GM12873 (cell line): ENCODE data around the gene PRDM16.

ENCODE experiments used
- TF ChIP-seq, protein P1 (sequence below): IDR thresholded peaks from 2 replicates; pipeline ENCODE4 v1.5.1; 2012; ENCODE audit warnings: low read depth, mild to moderate bottlenecking, moderate library complexity, low read length, control low read depth; ENCODE audit not compliant: insufficient read depth; ENCODE audit errors: missing control alignments

PRDM16 gene

GRCh38 chr1:3029481-3029961, 39.5 kb upstream of the PRDM16 start:
- TF ChIP-seq, protein P1, sequence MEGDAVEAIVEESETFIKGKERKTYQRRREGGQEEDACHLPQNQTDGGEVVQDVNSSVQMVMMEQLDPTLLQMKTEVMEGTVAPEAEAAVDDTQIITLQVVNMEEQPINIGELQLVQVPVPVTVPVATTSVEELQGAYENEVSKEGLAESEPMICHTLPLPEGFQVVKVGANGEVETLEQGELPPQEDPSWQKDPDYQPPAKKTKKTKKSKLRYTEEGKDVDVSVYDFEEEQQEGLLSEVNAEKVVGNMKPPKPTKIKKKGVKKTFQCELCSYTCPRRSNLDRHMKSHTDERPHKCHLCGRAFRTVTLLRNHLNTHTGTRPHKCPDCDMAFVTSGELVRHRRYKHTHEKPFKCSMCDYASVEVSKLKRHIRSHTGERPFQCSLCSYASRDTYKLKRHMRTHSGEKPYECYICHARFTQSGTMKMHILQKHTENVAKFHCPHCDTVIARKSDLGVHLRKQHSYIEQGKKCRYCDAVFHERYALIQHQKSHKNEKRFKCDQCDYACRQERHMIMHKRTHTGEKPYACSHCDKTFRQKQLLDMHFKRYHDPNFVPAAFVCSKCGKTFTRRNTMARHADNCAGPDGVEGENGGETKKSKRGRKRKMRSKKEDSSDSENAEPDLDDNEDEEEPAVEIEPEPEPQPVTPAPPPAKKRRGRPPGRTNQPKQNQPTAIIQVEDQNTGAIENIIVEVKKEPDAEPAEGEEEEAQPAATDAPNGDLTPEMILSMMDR: no peak

- TF ChIP-seq, protein P1: no peak
These were observed 38.9 kb upstream of the PRDM16 start for GRCh38 chr1:3029991-3030662.

DNA sequence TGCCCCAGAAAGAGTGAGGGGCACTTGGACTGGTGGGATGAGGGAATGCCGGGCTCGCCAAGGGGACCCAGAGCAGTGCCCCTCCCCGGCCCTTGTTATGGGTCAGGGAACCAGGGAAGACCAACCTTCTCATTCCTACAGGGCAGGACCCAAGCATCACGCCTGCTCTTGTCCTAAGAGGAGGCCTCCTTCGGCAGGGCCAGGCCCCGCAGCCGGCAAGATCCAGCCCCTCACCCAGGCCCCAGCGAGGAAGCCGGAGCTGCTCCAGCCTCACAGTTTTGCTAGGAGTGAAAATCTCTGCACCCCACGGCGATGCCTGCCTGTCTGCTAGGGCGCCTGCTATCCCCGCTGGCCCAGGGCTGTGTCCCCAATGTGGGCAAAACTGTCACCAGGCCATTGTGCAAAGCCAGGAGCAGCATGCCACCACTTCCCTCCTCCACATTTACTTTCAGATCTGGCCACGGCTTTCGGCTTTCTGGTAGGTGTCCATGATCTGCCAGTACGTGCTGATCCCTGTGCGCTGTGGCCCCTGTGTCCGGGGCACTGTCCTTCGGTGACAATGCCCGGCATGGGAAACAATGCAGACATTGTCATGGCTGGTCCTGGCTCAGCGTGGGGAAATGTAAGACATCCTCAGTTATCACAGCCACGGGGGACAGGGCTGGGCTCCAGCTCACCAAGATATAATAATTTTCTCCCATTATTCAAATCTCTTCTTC, 38.2 kb upstream of the PRDM16 start:
- TF ChIP-seq, protein P1: no peak

DNA sequence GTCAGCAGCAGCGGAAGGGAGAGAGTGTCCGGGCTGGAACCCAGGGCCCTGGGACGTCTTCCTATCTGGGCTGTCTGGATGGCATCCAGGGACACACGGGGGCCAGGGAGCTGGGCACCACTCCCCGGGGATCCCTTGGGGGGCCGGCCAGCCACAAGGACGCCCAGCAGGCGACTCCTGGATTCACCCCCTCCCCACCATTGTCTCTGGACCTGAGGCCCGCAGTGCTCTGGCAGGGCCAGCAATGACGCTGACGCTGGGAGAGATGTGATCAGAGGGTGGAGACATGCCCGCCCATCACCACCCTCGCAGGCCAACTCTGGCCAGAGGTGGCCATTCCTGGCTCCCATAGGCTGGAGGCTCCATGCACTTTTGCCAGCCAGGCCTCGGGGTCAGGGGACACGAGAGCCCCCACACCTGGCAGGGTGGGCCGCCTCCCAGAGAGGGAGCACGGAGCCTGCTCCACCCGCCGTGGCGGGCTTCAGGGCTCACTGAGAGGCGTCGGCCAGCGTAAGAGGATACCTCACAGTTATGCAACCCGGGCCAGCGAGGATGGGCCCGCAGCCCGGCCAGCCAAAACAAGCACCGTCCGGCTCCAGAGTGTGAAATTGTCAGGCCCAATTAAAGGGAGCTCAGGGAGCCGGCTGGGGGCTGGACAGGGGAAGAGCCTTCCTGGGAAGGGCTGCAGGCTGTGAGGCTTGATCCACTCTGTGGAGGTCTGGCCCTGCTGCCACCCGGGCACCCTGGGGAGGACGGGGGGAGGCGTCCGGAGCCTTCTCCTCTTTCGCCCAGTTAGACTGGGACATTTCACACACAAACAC, 37.4 kb upstream of the PRDM16 start:
- TF ChIP-seq, protein P1: no peak

GRCh38 chr1:3032371-3033039, 36.5 kb upstream of the PRDM16 start:
- TF ChIP-seq, protein P1: no peak

DNA sequence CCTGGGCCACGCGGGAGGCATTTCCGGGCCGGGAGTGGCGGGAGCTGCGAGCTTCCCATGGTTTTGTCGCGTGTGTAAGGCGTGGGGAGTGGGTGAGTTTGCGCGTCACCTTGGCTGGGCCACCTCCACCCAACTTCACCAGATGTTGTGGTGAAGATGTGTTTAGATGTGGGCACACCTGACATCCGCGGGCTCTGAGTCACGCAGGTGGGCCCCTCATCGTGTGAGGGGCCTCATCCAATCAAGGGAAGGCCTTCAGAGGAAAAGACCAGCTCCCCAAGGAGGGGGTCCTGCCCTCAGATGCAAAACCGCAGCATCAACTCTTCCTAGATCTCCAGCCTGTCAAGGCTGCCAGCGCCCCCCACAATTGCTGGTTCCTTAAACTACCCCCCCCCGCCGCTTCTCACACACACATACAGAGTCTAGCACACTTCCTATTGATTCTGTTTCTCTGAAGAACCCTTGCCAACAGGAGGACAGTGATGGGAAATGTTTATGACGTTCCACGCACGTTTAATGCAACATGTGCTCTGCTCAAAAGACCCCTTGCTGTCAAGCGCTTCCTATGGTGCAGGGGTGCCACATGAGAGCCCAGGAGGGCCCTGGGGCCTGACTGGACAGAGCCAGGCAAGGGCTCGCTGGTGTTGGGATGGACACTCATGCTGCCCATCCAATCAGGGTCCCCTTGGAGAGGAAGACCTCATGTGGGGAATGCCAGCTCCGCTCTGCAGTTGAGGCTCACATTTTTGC, 35.8 kb upstream of the PRDM16 start:
- TF ChIP-seq, protein P1: no peak
